GM12892 (cell line): ENCODE measurements around the gene ZNF169. TPM values are rescaled to one million over a fixed set of nuclear protein-coding genes. Genes with fewer than 3 reads are reported as not detected.
A peak's percentile ranks its signal among the peaks of the same experiment; 100 is the strongest.
"Not testable (repeated sequence)": the region's sequence is repeated elsewhere in the genome, so short reads cannot be mapped to it uniquely, and the experiment has no call there.

Experiments
- DNase-seq: peaks from one replicate; pipeline ENCODE4 v3.0.0; 2011; ENCODE audit not compliant: insufficient read length
- FAIRE-seq: peaks from 2 replicates; lab custom pipeline; 2011; peaks lifted over from hg19 to GRCh38; lab: Jason Lieb, UNC
- POLR2A ChIP-seq: IDR thresholded peaks from 2 replicates; pipeline ENCODE4 v1.6.1; 2011; ENCODE audit warnings: low read depth, low read length, control low read depth
- POLR2AphosphoS5 ChIP-seq: IDR thresholded peaks from 2 replicates; pipeline ENCODE4 v1.6.1; 2011; ENCODE audit warnings: low read depth, low read length, control low read depth
- TAF1 ChIP-seq: IDR thresholded peaks from 2 replicates; pipeline ENCODE4 v1.6.1; 2011; ENCODE audit warnings: low read depth, mild to moderate bottlenecking, control low read depth, low read length, borderline replicate concordance
- polyA plus RNA-seq: library from polyadenylated mRNA; unstranded; fragments of >200 nt; gene quantifications from one replicate; pipeline ENCODE4 v1.2.1, GENCODE V29; 2012; ENCODE audit warnings: missing spikeins, inconsistent platforms; ENCODE audit not compliant: missing spikeins

Gene ZNF169
- 4.4 TPM for polyA plus RNA-seq

- TF ChIP-seq POLR2A (peak; percentile 79; the same call in 1 of the 2 replicates), TAF1 (peak; percentile 63; the same call in 1 of the 2 replicates), POLR2AphosphoS5 (peak; percentile 78)
- peak; percentile 92 for DNase-seq
- FAIRE-seq: peak; percentile 100
Observed at GRCh38 chr9:94259077-94259862, at the start of gene ZNF169. Gene ZNF169 (plus strand): TSS chr9:94259298. CDS start chr9:94278813, 19,515 bp downstream.

DNA sequence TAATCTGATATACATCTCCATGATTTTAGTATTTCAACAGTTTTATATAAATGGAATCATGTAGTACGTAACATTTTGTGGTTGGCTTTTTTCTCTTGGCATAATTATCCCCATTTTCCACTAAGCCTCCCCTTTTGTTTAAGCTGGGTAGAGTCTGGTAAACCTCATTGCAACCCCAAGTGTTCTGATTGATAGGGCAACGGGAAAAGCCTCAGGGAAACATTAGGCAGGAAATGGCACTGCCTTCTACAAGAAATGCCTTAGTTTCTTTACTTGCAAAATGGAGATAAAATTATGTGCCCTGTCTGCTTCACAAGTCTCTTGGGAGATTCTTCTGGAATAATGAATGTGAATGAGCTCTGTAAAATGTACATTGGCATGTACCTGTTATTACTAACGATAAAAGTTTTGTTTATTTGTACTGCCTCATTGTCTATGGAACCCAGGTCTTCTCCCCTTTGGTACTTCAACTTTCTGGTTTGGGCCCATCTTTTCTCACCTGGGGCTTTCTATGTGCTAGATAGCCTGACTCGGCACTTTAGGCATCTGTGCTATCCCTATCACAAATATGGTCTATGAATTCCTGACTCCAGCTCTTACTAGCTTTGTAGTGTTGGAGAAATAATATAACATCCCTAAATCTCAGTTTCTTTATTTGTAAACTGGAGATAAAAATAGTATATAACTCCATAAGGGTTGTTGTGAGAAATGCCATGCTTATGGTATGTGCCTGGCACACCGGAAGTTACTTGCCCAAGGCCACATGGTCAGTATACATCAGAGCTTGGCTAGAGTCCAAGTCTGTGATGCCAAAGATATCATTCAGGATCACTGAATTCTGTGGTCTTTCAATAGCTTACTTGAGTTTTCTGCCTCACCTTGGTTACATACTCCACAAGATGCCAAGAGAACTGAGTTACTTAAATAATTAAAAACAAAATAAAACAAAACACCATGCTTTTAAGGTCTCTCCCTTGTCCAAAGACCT is 48.2 kb upstream of the ZNF169 start:
- FAIRE-seq: no peak

DNA sequence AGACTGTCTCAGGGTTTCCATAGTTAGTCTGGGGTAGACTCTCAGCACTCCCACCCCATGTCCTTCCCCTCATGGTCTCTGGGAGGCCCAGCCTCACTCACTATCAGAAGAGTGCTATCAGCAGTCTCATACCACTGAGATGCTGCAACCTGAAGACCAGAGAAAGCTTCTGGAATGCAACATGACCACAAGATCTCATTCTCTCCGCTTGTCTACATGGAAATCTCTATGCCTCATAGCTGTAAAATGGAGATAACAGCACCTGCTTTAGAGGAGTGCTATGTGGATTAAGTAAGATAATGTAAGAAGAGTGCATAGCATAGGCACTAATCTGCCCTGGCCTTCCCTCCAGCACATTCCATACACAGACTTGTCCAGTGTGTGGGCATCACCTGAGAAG is 47.0 kb upstream of the ZNF169 start:
- FAIRE-seq (no peak), DNase-seq (no peak)
- TF ChIP-seq TAF1: no peak
- TF ChIP-seq POLR2AphosphoS5: no peak
- TF ChIP-seq POLR2A: no peak

More for the DNA sequence above, 48.2 kb upstream of the ZNF169 start:
- no peak for DNase-seq
- TF ChIP-seq TAF1 (no peak), POLR2AphosphoS5 (no peak), POLR2A (no peak)

- FAIRE-seq (no peak), DNase-seq (no peak)
- no peak for TF ChIP-seq POLR2A
Observed at GRCh38 chr9:94212531-94212930, 46.6 kb upstream of the ZNF169 start.

GRCh38 chr9:94213511-94214124 is 45.5 kb upstream of the ZNF169 start:
- DNase-seq (peak; percentile 51), FAIRE-seq (peak; percentile 95)
- TF ChIP-seq POLR2AphosphoS5: no peak
- TF ChIP-seq TAF1: no peak
- TF ChIP-seq POLR2A: no peak

DNA sequence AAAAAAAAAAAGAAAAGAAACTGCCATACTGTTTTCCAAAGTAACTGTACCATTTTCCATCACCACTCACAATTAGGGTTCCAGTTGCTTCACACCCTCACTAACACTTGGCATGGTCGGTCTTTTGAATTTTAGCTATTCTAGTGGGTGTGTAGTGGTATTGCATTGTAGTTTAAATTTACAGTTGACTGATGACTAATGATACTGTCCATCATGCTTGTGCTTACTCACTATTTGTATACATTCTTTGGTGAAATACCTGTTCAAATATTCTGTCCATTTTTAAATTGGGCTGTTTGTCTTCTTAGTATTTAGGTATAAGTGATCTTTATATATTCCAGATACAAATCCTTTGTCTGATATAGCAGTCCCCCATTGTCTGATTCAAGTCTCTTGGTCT is 36.2 kb upstream of the ZNF169 start:
- DNase-seq (no peak), FAIRE-seq (no peak)
- TF ChIP-seq TAF1: no peak
- no peak for TF ChIP-seq POLR2AphosphoS5
- no peak for TF ChIP-seq POLR2A

- not testable (repeated sequence) for DNase-seq, FAIRE-seq
Observed at GRCh38 chr9:94225413-94225812, 33.7 kb upstream of the ZNF169 start.

- no peak for TF ChIP-seq POLR2A
- no peak for TF ChIP-seq POLR2AphosphoS5
- TF ChIP-seq TAF1: no peak
- FAIRE-seq (no peak), DNase-seq (no peak)
Observed at GRCh38 chr9:94228616-94229015, 30.5 kb upstream of the ZNF169 start.

DNA sequence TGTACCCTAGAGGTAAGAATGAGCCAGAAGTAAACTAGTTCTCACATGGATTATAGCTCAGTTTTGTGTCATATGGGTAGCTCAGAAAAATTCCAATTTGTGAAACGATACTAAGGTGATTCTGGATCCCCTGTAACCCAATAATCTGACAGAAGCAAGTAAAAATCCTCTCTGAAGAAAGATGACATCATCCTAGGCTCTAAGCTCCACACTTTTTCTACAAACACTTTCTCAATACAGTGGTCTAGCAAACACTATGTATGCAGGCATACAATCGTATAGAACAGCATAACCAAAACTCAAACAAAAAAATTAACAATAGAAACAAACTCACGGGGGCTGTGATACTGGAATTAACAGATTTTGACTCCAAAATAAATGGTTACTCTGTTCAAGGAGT is 26.7 kb upstream of the ZNF169 start:
- no peak for FAIRE-seq
- TF ChIP-seq TAF1 (no peak), POLR2AphosphoS5 (no peak), POLR2A (no peak)

GRCh38 chr9:94241098-94241497 is 18.0 kb upstream of the ZNF169 start:
- not testable (repeated sequence) for FAIRE-seq, DNase-seq

More for the DNA sequence above, 26.7 kb upstream of the ZNF169 start:
- DNase-seq: no peak

- TF ChIP-seq POLR2A: no peak
- TF ChIP-seq TAF1: no peak
- TF ChIP-seq POLR2AphosphoS5: no peak
- FAIRE-seq (no peak), DNase-seq (no peak)
Observed at GRCh38 chr9:94245651-94246050, 13.4 kb upstream of the ZNF169 start.
